GM10266 (cell line): ENCODE data around the gene ZNF467.

Experiments used
- DNase-seq: peaks from one replicate; pipeline ENCODE4 v3.0.0; 2012; ENCODE audit errors: extremely low spot score
- CTCF ChIP-seq: IDR thresholded peaks from 2 replicates; pipeline ENCODE4 v1.5.1; 2012; ENCODE audit warnings: mild to moderate bottlenecking, low read depth; ENCODE audit not compliant: control insufficient read depth, insufficient read depth; ENCODE audit errors: missing control alignments

Gene ZNF467

GRCh38 chr7:149751043-149751775, 22.2 kb downstream of the ZNF467 start:
- no peak for TF ChIP-seq CTCF
- DNase-seq, result no peak

- no peak for TF ChIP-seq CTCF
- no peak for DNase-seq
Measured at GRCh38 chr7:149750122-149750845, 23.1 kb downstream of the ZNF467 start.

- no peak for TF ChIP-seq CTCF
- DNase-seq, result no peak
Measured at GRCh38 chr7:149748076-149748874, 25.1 kb downstream of the ZNF467 start.

- DNase-seq, result no peak
- TF ChIP-seq CTCF, result no peak
Measured at GRCh38 chr7:149743476-149744255, 29.7 kb downstream of the ZNF467 start.

- peak; percentile 83 for DNase-seq
- TF ChIP-seq CTCF, result peak; percentile 91
Measured at GRCh38 chr7:149742075-149742701, 31.2 kb downstream of the ZNF467 start.

GRCh38 chr7:149741629-149742028, 31.8 kb downstream of the ZNF467 start:
- TF ChIP-seq CTCF, result no peak
- no peak for DNase-seq
